Neural progenitor cell (in vitro differentiated cells): ENCODE results near the gene DMBX1. TPM values are rescaled to one million over a fixed set of nuclear protein-coding genes. Genes with fewer than 3 reads are reported as not detected.

Experiments used
- DNase-seq: peaks from one replicate; pipeline ENCODE4 v3.0.0-alpha.2; 2016; ENCODE audit warnings: low spot score
- H2AFZ ChIP-seq: fragments of 200-600 bp; sonication (generic); replicated peaks from 2 replicates; pipeline ENCODE4 v1.6.1; 2016; ENCODE audit warnings: antibody characterized with exemption
- H3F3A ChIP-seq: fragments of 200-600 bp; sonication (generic); 2 replicates; pipeline ENCODE4 v1.6.1; 2016; ENCODE audit warnings: antibody characterized with exemption, low read depth
- H3K27ac ChIP-seq: fragments of 200-600 bp; sonication (generic); 2 replicates; pipeline ENCODE4 v1.5.1; 2016; ENCODE audit warnings: mild to moderate bottlenecking
- H3K27me3 ChIP-seq: fragments of 200-600 bp; sonication (generic); 2 replicates; pipeline ENCODE4 v1.6.1; 2016; ENCODE audit warnings: mild to moderate bottlenecking, moderate library complexity
- H3K36me3 ChIP-seq: fragments of 200-600 bp; sonication (generic); 2 replicates; pipeline ENCODE4 v1.5.1; 2016
- H3K4me1 ChIP-seq: fragments of 200-600 bp; sonication (generic); 2 replicates; pipeline ENCODE4 v1.6.1; 2016; ENCODE audit warnings: mixed run types
- H3K4me2 ChIP-seq: fragments of 200-600 bp; sonication (generic); 2 replicates; pipeline ENCODE4 v1.6.1; 2016
- H3K4me3 ChIP-seq: fragments of 200-600 bp; sonication (generic); 2 replicates; pipeline ENCODE4 v1.5.1; 2016
- H3K79me2 ChIP-seq: fragments of 200-600 bp; sonication (generic); 2 replicates; pipeline ENCODE4 v1.6.1; 2016; ENCODE audit warnings: low read depth
- H3K9ac ChIP-seq: fragments of 200-600 bp; sonication (generic); 2 replicates; pipeline ENCODE4 v1.6.1; 2016
- H3K9me3 ChIP-seq: fragments of 200-600 bp; sonication (generic); 2 replicates; pipeline ENCODE4 v1.5.1; 2016; ENCODE audit warnings: low read depth
- H4K20me1 ChIP-seq: fragments of 200-600 bp; sonication (generic); 2 replicates; pipeline ENCODE4 v1.6.1; 2016; ENCODE audit warnings: low read depth
- H3K27ac Mint-ChIP-seq: 3 replicates; pipeline ENCODE4 v1.8.0; 2021; ENCODE audit warnings: mixed read lengths
- H3K27me3 Mint-ChIP-seq: 2 replicates; pipeline ENCODE4 v1.8.0; 2022; ENCODE audit warnings: low read depth, mild to moderate bottlenecking, inconsistent platforms, moderate library complexity, mixed read lengths; ENCODE audit not compliant: insufficient read depth
- H3K36me3 Mint-ChIP-seq: 3 replicates; pipeline ENCODE4 v1.8.0; 2021; ENCODE audit warnings: mixed read lengths
- H3K4me1 Mint-ChIP-seq: 3 replicates; pipeline ENCODE4 v1.8.0; 2021; ENCODE audit warnings: mixed read lengths
- H3K4me3 Mint-ChIP-seq: 3 replicates; pipeline ENCODE4 v1.8.0; 2021; ENCODE audit warnings: mild to moderate bottlenecking, moderate library complexity, mixed read lengths
- H3K9me3 Mint-ChIP-seq: 3 replicates; pipeline ENCODE4 v1.8.0; 2020; ENCODE audit warnings: mixed read lengths
- CTCF ChIP-seq: fragments of 200-600 bp; sonication (generic); IDR thresholded peaks from 2 replicates; pipeline ENCODE4 v1.5.1; 2017; ENCODE audit warnings: antibody characterized with exemption, mild to moderate bottlenecking
- EZH2 ChIP-seq: fragments of 200-600 bp; sonication (generic); IDR thresholded peaks from 2 replicates; pipeline ENCODE4 v1.6.1; 2017; ENCODE audit warnings: antibody characterized with exemption, mild to moderate bottlenecking, moderate library complexity
- EZH2phosphoT487 ChIP-seq: fragments of 200-600 bp; sonication (generic); IDR thresholded peaks from 2 replicates; pipeline ENCODE4 v1.6.1; 2017; ENCODE audit warnings: antibody characterized with exemption
- total RNA-seq: library from RNA; depleted of rRNA; stranded (reverse); fragments of >200 nt; gene quantifications from 2 replicates; pipeline ENCODE4 v1.2.3, GENCODE V29; 2015; ENCODE audit warnings: low replicate concordance

Gene DMBX1
- total RNA-seq, 1 donor from 2014 or later, result 0.06 TPM

- Mint-ChIP-seq H3K4me3 (no peak overlapping the region), H3K27me3 (peaks cover 52% of the 10 kb centered on the region), H3K36me3 (no peaks in the 10 kb centered on the region), H3K27ac (no peak overlapping the region), H3K4me1 (peaks cover 64% of the 10 kb centered on the region), H3K9me3 (no peaks in the 10 kb centered on the region)
- H3F3A ChIP-seq, result peaks cover 43% of the 10 kb centered on the region
- no peak overlapping the region for H3K4me2 ChIP-seq
- no peaks in the 10 kb centered on the region for H3K9me3 ChIP-seq
- peaks cover 98% of the 10 kb centered on the region for H3K27me3 ChIP-seq
- no peak overlapping the region for H3K9ac ChIP-seq
- H3K27ac ChIP-seq, result no peak overlapping the region
- H2AFZ ChIP-seq, result no peak overlapping the region
- no peaks in the 10 kb centered on the region for H3K36me3 ChIP-seq
- H3K4me1 ChIP-seq, result peaks cover 49% of the 10 kb centered on the region
- TF ChIP-seq EZH2 (no peak), CTCF (no peak), EZH2phosphoT487 (no peak)
- H3K4me3 ChIP-seq, result no peak overlapping the region
- no peaks in the 10 kb centered on the region for H3K79me2 ChIP-seq
- H4K20me1 ChIP-seq, result peaks cover 95% of the 10 kb centered on the region
- no peak for DNase-seq
Measured at GRCh38 chr1:46523496-46524353, 34.1 kb downstream of the DMBX1 start.

GRCh38 chr1:46524843-46525242 is 35.2 kb downstream of the DMBX1 start:
- H3K4me3 ChIP-seq, result no peak overlapping the region
- peaks cover 98% of the 10 kb centered on the region for H3K27me3 ChIP-seq
- Mint-ChIP-seq H3K9me3 (no peaks in the 10 kb centered on the region), H3K4me3 (peak overlapping the region; percentile 30), H3K27ac (peak overlapping the region; percentile 55), H3K27me3 (peaks cover 56% of the 10 kb centered on the region), H3K36me3 (no peaks in the 10 kb centered on the region), H3K4me1 (peaks cover 63% of the 10 kb centered on the region)
- no peak overlapping the region for H3K9ac ChIP-seq
- no peak overlapping the region for H2AFZ ChIP-seq
- H3K36me3 ChIP-seq, result no peaks in the 10 kb centered on the region
- no peak for DNase-seq
- H3K4me1 ChIP-seq, result peaks cover 43% of the 10 kb centered on the region
- H3F3A ChIP-seq, result peaks cover 36% of the 10 kb centered on the region
- no peaks in the 10 kb centered on the region for H3K9me3 ChIP-seq
- no peak for TF ChIP-seq EZH2
- no peak for TF ChIP-seq CTCF
- TF ChIP-seq EZH2phosphoT487, result no peak
- H3K79me2 ChIP-seq, result no peaks in the 10 kb centered on the region
- H3K27ac ChIP-seq, result no peak overlapping the region
- H3K4me2 ChIP-seq, result peak overlapping the region; percentile 52
- H4K20me1 ChIP-seq, result peaks cover 91% of the 10 kb centered on the region

- Histone ChIP-seq H4K20me1 (peaks cover 85% of the 10 kb centered on the region), H3F3A (peaks cover 36% of the 10 kb centered on the region), H2AFZ (no peak overlapping the region), H3K9ac (no peak overlapping the region), H3K4me2 (peak overlapping the region; percentile 52), H3K4me1 (peaks cover 38% of the 10 kb centered on the region), H3K27me3 (peaks cover 100% of the 10 kb centered on the region), H3K36me3 (no peaks in the 10 kb centered on the region), H3K79me2 (no peaks in the 10 kb centered on the region), H3K27ac (no peak overlapping the region), H3K4me3 (no peak overlapping the region), H3K9me3 (no peaks in the 10 kb centered on the region)
- peaks cover 57% of the 10 kb centered on the region for H3K4me1 Mint-ChIP-seq
- TF ChIP-seq CTCF (no peak), EZH2 (no peak)
- H3K36me3 Mint-ChIP-seq, result no peaks in the 10 kb centered on the region
- peak overlapping the region; percentile 72 for H3K4me3 Mint-ChIP-seq
- peak; percentile 72 for DNase-seq
- H3K27me3 Mint-ChIP-seq, result peaks cover 55% of the 10 kb centered on the region
- H3K9me3 Mint-ChIP-seq, result no peaks in the 10 kb centered on the region
- no peak overlapping the region for H3K27ac Mint-ChIP-seq
Measured at GRCh38 chr1:46525253-46525983, 35.8 kb downstream of the DMBX1 start.
